NT2/D1 (cell line): ENCODE data around the gene SH3BP2.

Source experiments
- DNase-seq: peaks from one replicate; pipeline ENCODE4 v3.0.0-alpha.2; 2011; ENCODE audit warnings: low read depth, low spot score
- H3K27me3 ChIP-seq: 2 replicates; pipeline ENCODE4 v1.6.0; 2011; ENCODE audit warnings: mild to moderate bottlenecking; ENCODE audit not compliant: insufficient read length, insufficient read depth
- H3K36me3 ChIP-seq: 2 replicates; pipeline ENCODE4 v1.6.1; 2011; ENCODE audit warnings: mild to moderate bottlenecking, low read length, mixed read lengths; ENCODE audit not compliant: insufficient read depth, insufficient read length
- H3K4me1 ChIP-seq: 2 replicates; pipeline ENCODE4 v1.5.1; 2011; ENCODE audit not compliant: insufficient read depth, insufficient read length
- H3K4me3 ChIP-seq: 2 replicates; pipeline ENCODE4 v1.5.1; 2011; ENCODE audit warnings: low read depth; ENCODE audit not compliant: insufficient read length
- H3K9ac ChIP-seq: 2 replicates; pipeline ENCODE4 v1.6.0; 2011; ENCODE audit warnings: low read depth; ENCODE audit not compliant: insufficient read length
- H3K9me3 ChIP-seq: 2 replicates; pipeline ENCODE4 v1.5.1; 2011; ENCODE audit warnings: mild to moderate bottlenecking, low read length; ENCODE audit not compliant: insufficient read depth
- SUZ12 ChIP-seq: IDR thresholded peaks from 2 replicates; pipeline ENCODE4 v1.6.1; 2011; ENCODE audit not compliant: insufficient read length, insufficient read depth; ENCODE audit errors: extremely low read depth
- YY1 ChIP-seq: IDR thresholded peaks from 2 replicates; pipeline ENCODE4 v1.6.1; 2011; ENCODE audit not compliant: insufficient read length, insufficient read depth
- ZNF274 ChIP-seq: IDR thresholded peaks from 2 replicates; pipeline ENCODE4 v1.6.1; 2011; ENCODE audit warnings: mild to moderate bottlenecking, low read depth, low read length

SH3BP2 gene

GRCh38 chr4:2837904-2838496 is 45.1 kb downstream of the SH3BP2 start:
- Histone ChIP-seq H3K4me3 (no peak overlapping the region), H3K27me3 (no peaks in the 10 kb centered on the region), H3K4me1 (peaks cover 5% of the 10 kb centered on the region), H3K9ac (no peak overlapping the region), H3K9me3 (peaks cover 17% of the 10 kb centered on the region), H3K36me3 (peaks cover 36% of the 10 kb centered on the region)
- no peak for DNase-seq
- no peak for TF ChIP-seq SUZ12
- no peak for TF ChIP-seq YY1
- TF ChIP-seq ZNF274: no peak

- no peak for DNase-seq
- Histone ChIP-seq H3K4me3 (no peak overlapping the region), H3K9me3 (peaks cover 17% of the 10 kb centered on the region), H3K4me1 (peaks cover 5% of the 10 kb centered on the region), H3K36me3 (peaks cover 26% of the 10 kb centered on the region), H3K27me3 (no peaks in the 10 kb centered on the region), H3K9ac (no peak overlapping the region)
- TF ChIP-seq ZNF274: no peak
- TF ChIP-seq SUZ12: no peak
- TF ChIP-seq YY1: no peak
Observed at GRCh38 chr4:2839060-2839459, 46.2 kb downstream of the SH3BP2 start.

- no peaks in the 10 kb centered on the region for H3K27me3 ChIP-seq
- peaks cover 17% of the 10 kb centered on the region for H3K9me3 ChIP-seq
- peak overlapping the region; percentile 73 for H3K4me3 ChIP-seq
- peak overlapping the region; percentile 86 for H3K9ac ChIP-seq
- peaks cover 3% of the 10 kb centered on the region for H3K36me3 ChIP-seq
- no peak for TF ChIP-seq SUZ12
- TF ChIP-seq ZNF274: no peak
- no peak for TF ChIP-seq YY1
- no peak for DNase-seq
- peaks cover under 1% of the 10 kb centered on the region for H3K4me1 ChIP-seq
Observed at GRCh38 chr4:2842687-2843262, 49.9 kb downstream of the SH3BP2 start.

- Histone ChIP-seq H3K4me1 (no peaks in the 10 kb centered on the region), H3K4me3 (peak within 1 kb of the TSS; percentile 73), H3K9ac (peak within 1 kb of the TSS; percentile 86), H3K9me3 (peaks cover 17% of the 10 kb centered on the region), H3K27me3 (no peaks in the 10 kb centered on the region), H3K36me3 (peaks cover 3% of the 10 kb centered on the region)
- no peak for TF ChIP-seq YY1
- TF ChIP-seq ZNF274: no peak
- no peak for TF ChIP-seq SUZ12
- peak; percentile 92 for DNase-seq
Observed at GRCh38 chr4:2843263-2843940, 50.5 kb downstream of the SH3BP2 start, which contains the start of gene ADD1. Gene ADD1 (plus strand): TSS chr4:2843844. CDS start chr4:2875916, 32,072 bp downstream.

GRCh38 chr4:2843941-2844584 is 51.2 kb downstream of the SH3BP2 start:
- H3K27me3 ChIP-seq: no peaks in the 10 kb centered on the region
- H3K36me3 ChIP-seq: peaks cover 3% of the 10 kb centered on the region
- TF ChIP-seq ZNF274 (no peak), SUZ12 (no peak), YY1 (no peak)
- H3K9ac ChIP-seq: peak overlapping the region; percentile 81
- H3K9me3 ChIP-seq: peaks cover 16% of the 10 kb centered on the region
- H3K4me3 ChIP-seq: peak overlapping the region; percentile 73
- no peaks in the 10 kb centered on the region for H3K4me1 ChIP-seq
- no peak for DNase-seq

GRCh38 chr4:2846172-2846571 is 53.3 kb downstream of the SH3BP2 start:
- TF ChIP-seq YY1 (no peak), SUZ12 (no peak), ZNF274 (no peak)
- no peaks in the 10 kb centered on the region for H3K27me3 ChIP-seq

GRCh38 chr4:2847302-2847871 is 54.5 kb downstream of the SH3BP2 start:
- TF ChIP-seq YY1 (no peak), SUZ12 (no peak), ZNF274 (no peak)
- H3K4me1 ChIP-seq: no peaks in the 10 kb centered on the region
- no peak overlapping the region for H3K9ac ChIP-seq
- peaks cover 3% of the 10 kb centered on the region for H3K36me3 ChIP-seq
- no peaks in the 10 kb centered on the region for H3K9me3 ChIP-seq
- no peaks in the 10 kb centered on the region for H3K27me3 ChIP-seq
- DNase-seq: no peak
- H3K4me3 ChIP-seq: no peak overlapping the region

More at GRCh38 chr4:2846172-2846571, 53.3 kb downstream of the SH3BP2 start:
- no peak overlapping the region for H3K4me3 ChIP-seq
- DNase-seq: no peak
- H3K36me3 ChIP-seq: peaks cover 3% of the 10 kb centered on the region
- H3K4me1 ChIP-seq: no peaks in the 10 kb centered on the region
- no peak overlapping the region for H3K9ac ChIP-seq
- no peaks in the 10 kb centered on the region for H3K9me3 ChIP-seq
